ENCODE data around the gene ZBTB40. TPM values are rescaled to one million over a fixed set of nuclear protein-coding genes. Genes with fewer than 3 reads are reported as not detected.

Gene ZBTB40, protein sequence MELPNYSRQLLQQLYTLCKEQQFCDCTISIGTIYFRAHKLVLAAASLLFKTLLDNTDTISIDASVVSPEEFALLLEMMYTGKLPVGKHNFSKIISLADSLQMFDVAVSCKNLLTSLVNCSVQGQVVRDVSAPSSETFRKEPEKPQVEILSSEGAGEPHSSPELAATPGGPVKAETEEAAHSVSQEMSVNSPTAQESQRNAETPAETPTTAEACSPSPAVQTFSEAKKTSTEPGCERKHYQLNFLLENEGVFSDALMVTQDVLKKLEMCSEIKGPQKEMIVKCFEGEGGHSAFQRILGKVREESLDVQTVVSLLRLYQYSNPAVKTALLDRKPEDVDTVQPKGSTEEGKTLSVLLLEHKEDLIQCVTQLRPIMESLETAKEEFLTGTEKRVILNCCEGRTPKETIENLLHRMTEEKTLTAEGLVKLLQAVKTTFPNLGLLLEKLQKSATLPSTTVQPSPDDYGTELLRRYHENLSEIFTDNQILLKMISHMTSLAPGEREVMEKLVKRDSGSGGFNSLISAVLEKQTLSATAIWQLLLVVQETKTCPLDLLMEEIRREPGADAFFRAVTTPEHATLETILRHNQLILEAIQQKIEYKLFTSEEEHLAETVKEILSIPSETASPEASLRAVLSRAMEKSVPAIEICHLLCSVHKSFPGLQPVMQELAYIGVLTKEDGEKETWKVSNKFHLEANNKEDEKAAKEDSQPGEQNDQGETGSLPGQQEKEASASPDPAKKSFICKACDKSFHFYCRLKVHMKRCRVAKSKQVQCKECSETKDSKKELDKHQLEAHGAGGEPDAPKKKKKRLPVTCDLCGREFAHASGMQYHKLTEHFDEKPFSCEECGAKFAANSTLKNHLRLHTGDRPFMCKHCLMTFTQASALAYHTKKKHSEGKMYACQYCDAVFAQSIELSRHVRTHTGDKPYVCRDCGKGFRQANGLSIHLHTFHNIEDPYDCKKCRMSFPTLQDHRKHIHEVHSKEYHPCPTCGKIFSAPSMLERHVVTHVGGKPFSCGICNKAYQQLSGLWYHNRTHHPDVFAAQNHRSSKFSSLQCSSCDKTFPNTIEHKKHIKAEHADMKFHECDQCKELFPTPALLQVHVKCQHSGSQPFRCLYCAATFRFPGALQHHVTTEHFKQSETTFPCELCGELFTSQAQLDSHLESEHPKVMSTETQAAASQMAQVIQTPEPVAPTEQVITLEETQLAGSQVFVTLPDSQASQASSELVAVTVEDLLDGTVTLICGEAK
- 27.8 TPM for total RNA-seq

DNA sequence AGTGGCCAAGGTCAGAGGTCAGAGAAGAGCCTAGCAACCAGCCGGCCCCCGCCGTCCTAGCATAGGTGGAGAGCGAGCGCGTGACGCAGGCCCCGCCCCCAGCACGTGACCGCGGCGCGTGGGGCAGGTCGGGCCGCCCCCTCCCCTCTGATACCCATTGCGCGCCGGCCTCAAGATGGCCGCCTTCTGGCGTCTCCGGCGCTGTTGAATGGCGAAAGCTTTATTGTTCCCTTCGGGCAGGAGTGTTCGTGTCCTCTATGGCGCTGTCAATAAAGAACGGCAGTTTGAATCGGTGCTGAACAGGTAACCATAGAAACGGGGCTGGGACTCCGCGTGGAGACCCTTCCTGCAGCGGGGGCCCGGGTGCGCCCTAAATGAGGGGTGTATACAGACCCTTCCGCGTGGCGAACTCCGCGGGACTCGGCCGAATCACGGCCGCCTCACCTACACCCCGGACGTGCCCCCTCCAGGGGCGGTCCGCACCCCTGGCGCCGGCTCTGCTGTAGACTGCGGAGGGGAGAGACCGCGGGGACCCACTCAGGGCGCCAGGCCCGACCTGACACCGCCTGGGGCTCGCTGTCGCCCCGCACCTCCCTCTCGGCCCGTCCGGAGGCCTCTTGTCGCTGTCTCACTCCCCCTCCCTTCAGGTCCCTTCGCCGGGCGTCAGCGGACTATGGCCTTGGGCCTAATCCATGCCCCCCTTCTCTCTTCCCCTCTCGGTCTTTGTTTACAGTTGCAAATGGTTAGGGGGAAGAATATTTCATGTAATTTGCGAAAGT lies at the start of gene ZBTB40:
Gene ZBTB40, plus strand, starts transcription at position 150 of the 779 bp plus-strand sequence. CDS start 38,098 bp downstream, outside the sequence.

DNA sequence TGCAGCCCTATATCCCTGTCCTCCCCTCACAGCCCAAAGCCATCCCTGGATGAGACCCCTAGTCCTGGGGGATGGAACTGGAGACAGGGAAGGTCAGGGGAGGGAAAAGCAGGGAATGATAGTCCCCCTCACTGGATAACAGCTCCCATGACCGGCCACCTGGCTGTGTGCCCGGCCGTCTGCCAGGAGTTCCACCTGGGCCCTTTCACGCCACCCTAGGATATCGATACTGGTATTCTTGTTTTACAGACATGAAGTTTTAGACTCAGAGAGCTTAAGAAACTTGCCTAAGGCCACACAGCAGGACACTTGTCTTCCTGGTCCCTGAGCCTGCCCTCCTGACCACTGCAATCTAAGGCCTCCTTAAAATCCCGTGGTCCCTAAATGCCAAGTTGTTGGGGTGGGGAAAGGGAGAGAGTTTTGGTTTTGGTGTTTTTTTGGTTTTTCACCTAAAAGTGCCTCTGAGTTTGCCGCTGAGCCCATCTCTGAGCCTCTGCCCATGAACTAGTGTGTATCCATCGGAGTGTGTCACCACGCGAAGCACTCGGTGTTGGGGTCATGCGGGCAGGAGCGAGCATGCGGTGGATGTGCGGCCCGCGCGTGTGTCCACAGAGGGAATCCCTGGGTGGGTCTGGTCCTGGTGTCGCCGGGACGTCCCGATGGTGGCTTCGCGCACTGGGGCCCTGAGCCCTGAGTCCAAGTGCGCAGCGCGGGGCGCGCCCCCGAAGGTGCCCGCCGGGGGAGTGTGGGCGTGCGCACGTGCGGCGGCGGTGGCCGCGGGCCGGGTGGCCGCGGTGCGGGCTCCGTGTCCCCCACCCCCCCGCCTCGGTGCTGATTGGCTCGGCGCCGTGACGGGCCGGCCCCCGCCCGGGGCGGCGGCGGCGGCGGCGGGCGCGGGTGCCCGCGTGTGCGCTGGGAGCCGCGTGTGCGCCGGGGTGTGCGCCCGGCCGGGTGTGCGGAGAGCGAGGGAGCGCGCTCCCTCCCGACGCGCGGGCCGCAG lies 111.2 kb downstream of the ZBTB40 start, which contains the start of gene EPHA8:
Gene EPHA8, plus strand, starts transcription at position 906 of the 1,000 bp plus-strand sequence. CDS start 147 bp downstream, outside the sequence.

Other genes starting within 250 kb of the ZBTB40 start
- 33.2 TPM for gene EPHA8, start 111.6 kb downstream of the ZBTB40 start, total RNA-seq
- 24.1 TPM for gene C1QA, start 184.8 kb downstream of the ZBTB40 start, total RNA-seq
- 18.2 TPM for gene C1QC, start 191.8 kb downstream of the ZBTB40 start, total RNA-seq
- gene C1QB, start 201.4 kb downstream of the ZBTB40 start, total RNA-seq = 25.4 TPM

Measured in camera-type eye (tissue), 1 donor.